Measurements from ENCODE around the gene GM2A.

GM2A gene

DNA sequence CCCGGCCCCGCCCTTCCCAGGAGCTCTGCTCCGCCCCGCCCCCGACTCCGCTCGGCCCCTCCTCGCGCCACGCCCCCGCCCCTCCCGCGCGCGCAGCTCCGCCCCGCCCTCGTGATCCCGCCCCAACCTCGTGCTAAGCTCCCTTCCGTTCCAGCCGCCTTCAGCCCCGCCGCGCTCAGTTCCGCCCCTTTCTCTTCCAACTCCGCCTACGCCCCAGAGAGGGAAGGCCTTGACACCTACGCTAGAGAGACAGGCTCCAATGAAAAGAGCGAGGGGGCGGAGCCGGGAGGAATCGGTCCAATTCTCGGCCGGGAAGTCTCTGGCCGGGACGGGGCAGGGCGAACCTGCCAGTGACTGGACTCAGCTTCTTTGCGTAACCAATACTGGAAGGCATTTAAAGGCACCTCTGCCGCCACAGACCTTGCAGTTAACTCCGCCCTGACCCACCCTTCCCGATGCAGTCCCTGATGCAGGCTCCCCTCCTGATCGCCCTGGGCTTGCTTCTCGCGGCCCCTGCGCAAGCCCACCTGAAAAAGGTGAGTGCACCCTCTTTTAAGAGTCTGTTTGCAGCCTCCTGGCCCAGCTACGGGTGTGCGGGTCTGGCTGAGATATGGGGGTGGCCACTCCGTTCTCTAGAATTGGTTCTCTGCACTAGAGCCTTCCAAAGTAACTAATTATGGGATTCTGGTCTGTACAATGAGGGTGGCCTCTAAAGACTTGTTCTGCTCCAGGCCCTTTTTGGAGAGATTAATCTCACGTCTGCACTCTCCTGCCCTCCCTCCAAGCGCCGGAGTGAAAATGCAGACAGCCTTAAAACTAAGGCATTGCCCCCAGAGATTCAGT lies at the start of gene GM2A:
Gene GM2A (plus strand): TSS at position 424 of the 843 bp plus-strand sequence. CDS start 32 bp downstream, at position 456.
- peak; percentile 98 for DNase-seq

DNA sequence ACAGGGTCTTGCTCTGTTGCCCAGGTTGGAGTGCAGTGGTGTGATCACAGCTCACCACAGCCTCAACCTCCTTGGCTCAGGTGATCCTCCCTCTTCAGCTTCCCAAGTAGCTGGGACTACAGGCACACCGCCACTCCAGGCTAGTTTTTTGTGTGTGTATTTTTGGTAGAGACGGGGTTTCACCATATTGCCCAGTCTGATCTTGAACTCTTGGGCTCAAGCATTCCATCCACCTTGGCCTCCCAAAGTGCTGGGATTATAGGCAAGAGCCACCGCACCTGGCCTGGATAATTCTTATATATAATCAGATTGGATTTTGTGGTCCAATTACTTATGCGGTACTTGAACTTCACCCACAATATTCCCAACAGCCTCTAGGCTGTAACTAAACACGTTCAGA lies 48.9 kb upstream of the GM2A start:
- no peak for DNase-seq

DNA sequence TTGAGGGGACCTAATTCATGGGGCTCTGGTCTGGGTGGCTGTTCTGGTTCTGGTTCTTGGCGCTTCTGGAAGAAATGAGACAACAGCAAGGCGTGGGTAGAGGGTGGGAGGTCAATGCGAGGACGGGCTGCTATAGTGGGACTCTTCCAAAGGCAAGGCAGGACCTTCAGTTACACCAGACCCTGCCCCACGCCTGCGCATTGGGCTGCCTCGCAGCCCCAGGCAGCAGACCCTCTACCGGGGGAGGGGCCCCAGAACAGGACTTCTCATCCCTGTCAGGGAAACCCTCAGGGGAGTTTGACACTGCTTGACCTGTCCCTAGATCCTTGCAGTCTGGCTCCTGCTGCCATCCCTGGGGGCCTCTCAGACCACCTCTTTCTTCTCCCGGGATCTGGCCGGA lies 47.6 kb upstream of the GM2A start:
- no peak for DNase-seq

DNA sequence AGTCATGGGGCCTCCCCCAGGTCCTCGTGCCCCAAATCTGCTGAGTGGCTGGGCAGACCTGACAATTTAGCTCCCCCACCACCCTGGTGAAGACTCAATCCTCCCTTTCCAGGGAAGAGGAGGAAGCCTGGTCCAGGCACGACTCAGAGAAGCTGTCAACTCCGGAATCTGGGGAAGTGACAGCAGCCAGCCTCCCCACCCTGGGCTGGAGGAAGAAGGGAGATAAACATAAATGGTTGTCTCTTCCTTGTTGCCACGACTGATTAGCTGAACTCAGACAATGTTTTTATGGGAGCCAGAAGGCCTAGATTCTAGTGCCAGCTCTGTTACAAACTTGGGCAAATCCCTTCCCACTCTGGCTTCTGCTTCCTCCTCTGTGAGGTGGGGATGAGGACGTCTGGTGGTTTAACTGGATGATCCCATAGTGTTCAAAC lies 44.5 kb upstream of the GM2A start:
- DNase-seq, result no peak

DNA sequence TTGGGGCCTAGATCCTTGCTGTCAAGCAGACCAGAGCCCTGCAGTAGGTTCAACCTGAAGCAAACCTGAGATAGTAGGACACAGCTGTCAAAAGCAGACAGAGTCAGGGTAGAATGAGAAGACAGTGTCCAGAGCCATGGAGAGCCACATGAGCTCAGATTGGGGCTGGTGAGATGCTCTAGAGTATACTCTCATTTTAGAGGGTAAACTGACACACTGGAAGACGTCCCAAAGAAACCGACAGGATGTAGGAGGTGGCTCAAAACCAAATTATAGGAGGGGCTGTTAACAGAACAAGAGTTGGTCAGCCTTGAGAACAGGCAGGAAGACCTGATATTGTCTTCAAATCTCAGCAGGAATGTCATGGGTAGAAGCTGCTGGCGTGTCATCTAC lies 40.6 kb upstream of the GM2A start:
- DNase-seq, result no peak

DNA sequence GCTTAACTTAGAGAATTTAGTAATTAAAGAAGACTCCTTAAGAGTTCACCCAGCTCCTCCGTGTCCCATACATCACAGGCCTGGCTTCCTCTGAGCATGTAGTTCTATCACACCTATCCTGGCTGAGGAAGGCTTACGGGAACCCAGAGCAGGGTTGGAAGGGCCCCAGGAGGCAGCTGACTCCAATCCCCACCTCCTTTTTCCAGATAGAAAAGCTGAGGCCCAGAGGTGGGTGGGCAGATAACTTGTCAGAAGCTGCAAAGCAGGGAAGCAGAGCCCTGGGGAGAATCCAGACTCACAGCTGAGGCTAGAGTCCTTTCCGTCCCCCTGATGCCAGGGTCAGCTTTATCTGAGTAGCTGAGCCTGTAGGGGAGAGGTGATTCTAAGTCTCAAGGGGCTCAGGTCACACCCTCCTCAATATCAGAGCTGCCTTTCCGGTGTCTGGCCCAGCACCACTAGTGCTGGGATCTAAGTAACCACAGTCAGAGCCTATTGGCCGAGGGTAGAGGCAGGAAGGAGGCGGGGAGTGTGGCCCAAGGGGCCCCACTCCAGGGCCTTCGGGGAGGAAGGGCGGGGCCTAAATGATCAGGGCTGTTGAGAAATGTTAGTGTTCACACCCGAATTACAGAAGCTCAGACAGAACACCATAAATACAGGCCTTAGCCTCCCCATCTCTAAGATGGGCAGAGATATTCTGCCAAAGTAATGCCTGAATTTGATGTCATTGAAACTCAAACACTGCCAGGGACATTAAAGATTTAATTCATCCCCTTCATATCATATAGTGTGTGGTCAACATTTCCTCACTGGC lies 39.0 kb upstream of the GM2A start:
- peak; percentile 83 for DNase-seq

DNA sequence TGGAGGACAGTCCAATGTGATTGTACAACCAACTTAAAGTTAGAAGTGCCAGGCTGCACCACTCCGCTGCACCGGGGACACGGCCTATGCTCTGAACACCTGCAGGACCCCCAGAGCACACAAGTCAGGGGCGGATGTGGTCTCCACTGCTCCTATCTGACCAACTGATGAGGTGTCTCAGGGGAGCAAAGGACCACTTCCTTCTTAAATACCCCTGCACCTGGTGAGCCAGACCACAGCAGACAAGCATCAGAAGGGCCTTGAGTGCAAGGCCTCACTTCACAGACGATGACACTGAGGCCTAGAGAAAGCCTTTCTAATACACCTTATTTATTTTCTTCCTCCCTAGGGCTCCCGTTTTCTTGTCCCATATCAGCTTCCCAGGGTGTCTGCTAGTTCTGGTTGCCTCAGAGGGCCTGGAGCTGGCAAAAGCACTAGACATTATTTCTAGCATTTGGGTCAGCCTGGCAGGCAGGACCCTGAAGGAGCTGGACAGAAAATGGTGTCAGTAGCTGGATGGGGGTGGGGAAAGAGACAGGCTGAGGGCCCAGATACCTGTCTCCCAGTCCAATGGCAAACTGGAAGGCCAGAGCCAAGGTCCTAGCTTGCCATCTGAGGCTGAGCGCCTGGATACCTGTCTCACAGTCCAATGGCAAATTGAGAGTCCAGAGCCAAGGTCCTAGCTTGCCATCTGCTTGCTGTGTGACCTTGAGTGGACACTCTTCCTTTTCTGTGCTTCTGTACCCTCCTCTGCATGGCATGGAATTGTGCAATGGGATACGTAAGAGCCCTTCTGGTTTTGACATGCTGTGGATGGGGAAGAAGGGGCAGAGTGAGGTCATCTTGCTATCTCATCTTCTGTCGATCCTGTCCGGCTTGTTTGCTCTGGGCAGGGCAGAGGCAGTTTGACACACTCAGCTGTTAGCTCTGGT lies 38.1 kb upstream of the GM2A start:
- DNase-seq, result no peak

DNA sequence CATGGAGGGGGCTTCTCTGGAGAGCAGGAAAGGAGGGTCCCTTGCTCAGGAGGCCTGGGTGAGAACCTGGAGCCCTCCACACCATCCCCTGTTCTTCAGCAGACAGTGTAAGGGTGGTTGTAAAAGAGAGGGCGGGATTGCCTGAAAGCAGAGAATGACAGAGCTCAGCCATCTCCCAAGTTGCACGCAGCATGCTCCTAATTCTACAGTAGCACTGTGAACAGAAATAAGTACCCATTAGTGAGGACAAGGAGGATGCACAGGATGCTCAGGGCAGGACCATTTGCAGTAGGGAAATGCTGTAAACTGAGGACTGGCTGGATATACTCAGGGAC lies 37.5 kb upstream of the GM2A start:
- DNase-seq, result no peak

DNA sequence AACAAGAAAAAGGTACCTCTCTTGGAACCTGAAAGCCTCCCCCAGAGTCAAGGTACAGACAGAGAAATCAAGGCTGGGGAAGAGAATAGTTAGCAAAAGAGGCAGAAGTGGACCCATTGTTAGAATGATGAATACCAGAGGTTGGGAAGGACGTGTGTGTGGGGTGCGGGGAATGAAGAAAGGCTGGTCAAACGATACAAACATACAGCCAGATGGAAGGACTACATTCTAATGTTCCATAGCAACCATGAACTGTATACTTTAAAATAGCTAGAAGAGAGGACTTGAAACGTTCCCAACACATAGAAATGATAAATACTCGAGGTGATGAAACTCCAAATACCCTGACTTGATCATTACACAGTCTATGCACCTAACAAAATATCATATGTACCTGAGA lies 36.2 kb upstream of the GM2A start:
- DNase-seq, result no peak

DNA sequence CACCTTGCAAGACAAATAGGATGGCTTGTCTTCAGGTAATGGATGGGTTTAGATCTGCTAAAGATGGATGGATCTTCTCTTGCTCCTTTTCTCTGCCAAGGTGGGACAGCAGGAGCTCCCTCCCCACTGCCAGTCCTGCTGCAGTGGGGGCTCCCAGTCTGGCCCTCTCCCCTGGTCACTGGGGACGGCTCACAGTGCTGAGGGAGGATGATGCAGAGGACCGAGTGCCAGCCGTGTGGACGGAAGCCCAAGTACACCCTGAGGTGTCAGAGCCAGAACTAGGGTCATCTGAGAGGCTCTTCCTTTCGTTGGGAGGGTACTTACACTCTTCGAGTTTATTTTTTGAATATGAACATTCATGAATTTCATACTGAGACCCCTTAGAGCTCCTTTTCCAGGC lies 34.8 kb upstream of the GM2A start:
- DNase-seq, result no peak

DNA sequence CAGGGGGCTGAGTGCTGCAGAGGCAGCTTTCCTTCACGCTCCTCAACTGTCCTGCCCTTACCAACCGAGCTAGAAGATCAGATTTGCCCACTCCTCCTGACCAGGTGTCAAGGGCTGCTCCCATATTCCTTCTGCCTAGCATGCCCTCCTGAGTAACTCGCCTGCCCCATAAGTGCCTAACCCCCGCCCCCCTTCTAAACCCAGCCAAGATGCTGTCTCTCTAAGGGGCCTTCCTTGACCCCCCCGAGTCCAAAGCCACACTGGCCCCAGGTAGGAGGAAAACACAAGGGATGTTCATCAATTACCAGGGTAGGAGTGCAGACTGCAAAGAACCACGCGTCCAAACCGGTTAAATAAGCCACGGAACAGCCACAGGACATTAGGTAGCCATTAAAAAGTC lies 33.8 kb upstream of the GM2A start:
- DNase-seq, result no peak

DNA sequence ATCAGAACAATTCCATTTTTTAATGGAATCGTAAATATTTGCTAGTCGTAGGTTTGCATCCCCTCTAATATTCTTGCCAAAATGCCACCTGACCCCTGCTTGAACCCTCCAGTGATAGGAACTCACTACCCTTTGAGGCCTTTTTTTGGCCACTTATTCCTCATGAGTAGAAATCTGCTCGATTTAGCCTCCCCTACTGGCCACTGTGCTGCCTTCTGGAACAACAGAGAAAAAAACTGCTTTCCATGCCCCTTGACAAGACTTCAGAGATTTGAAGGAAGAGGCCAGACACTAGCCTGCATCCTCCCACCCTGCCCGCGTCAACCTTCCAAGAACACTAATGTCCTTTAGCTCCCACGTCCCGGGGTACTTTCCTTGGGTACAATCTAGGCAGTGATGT lies 33.2 kb upstream of the GM2A start:
- no peak for DNase-seq

DNA sequence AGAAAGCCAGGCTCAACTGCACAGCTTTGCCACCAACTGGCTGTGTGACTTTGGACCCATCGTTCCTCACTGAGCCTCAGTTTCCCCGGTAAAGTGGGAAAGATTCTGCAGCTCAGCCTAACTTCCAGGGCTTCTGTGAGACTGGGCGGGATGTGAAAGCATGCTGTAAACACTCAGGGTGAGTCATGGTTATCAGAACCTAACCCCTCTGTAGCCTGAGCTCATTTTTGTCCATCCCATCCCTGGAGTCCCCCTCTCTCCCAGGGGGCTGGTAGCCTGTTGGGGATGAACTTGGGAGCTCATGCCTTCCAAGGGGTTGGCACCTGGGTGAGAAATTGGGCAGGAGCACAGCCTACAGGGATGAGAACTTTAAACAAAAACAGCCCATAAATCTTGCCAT lies 31.4 kb upstream of the GM2A start:
- DNase-seq, result no peak

DNA sequence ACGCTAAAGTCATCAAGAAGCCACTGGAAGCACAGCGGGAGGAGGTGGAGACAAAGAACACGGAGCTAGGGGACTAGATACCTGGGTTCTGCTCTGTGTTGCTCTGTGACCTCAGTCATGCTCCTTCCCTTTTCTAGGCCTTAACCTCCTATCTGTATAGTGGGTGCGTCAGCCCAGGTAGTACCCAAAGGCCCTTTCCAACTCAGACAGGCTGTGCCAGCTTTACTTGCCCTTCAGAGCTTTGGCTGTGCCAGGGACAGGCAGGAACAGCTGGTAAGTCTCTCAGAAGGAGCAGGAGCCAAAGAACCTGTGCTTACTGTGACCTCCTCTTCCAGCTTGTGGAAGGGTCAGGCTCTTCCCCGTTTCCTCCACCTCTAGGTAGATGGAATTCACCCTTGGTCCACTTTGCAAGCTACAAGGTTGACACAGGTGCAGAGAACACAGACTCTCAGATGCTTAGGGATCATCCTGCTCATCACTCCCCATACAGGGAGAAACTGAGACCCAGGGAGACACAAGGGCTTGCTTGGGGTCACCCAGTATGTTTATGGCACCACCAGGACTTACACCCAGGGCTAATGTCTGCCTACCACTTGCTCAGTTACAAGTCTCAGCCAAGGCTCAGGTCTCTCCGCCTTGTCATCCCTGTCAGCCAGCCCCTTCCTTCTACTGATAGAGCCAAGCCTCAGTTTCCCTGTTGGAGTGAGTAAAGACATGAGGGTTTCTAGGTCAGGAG lies 30.8 kb upstream of the GM2A start:
- DNase-seq, result no peak

DNA sequence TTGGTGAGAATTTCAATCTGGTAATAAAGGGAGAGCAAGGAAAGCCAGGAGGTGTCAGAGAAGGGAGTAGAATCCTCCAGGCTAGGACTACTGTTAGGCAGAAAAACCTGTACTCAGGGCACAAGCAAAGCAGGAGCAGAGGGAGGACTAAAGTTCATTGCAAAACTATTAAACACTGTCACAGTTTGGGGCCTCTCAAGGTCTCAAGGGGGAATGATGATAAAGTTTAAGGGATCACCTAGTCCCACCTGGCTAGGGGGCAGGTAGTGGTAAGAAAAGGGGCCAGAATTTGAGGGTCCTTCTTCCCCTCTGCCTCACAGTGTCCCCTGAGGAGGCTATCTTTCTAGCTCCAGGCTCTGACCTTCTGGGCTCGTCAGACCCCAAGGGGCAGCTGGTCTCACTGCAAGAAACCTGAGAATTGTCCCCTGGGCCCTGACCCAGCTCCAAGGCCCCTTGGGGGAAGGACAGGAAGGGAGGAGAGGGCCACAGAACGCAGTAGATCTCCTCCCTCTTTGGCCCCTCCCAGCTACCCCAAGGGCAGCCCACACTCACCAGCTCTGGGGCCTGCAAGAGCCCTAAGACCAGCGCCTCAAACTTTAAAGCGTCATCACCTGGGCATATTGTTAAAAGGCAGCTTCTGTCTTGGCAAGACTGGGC lies 30.1 kb upstream of the GM2A start:
- peak; percentile 55 for DNase-seq

DNA sequence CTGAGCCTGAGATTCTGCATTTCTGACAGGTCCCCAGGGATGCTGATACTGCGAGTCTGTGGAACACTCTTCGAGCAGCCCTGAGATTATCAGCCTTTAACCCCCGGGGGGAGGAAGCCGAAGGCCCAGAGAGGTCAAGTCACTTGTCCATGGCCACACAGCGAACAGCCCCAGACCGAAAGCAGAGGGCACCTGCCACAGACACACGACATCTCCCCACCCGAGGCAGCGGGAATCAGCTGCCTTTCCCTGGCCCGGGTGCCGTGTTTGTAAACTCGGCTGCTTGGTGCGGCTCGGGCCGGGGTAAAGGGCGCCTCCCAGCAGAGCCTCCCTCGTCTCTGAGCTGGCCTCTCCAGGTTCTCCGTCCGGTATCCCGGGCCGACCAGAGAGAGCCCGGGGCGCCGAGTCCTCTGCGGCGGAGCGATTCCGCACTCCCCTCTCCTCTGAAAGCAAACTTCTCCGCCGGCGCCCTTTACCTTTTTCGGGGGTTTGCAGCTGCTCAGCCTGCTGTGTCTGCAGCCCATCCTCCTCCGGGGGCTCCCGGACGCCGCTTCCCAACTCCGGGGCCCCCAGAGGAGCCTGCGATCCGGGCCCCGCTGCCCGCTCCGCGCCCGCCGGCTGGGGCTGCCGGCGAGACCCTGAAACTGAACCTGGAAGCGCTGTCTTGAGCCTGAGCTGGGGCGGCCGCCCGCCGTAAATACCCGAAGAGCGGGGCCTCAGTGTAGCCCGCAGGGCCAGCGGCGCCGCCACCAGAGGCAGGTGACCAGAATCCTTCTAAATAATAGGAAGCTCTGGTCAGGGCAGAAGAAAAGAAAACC lies 29.3 kb upstream of the GM2A start, which contains the start of gene CCDC69:
Gene CCDC69 (minus strand): TSS at position 646 of the 818 bp plus-strand sequence. CDS start 122 bp downstream, at position 524.
- peak; percentile 65 for DNase-seq

DNA sequence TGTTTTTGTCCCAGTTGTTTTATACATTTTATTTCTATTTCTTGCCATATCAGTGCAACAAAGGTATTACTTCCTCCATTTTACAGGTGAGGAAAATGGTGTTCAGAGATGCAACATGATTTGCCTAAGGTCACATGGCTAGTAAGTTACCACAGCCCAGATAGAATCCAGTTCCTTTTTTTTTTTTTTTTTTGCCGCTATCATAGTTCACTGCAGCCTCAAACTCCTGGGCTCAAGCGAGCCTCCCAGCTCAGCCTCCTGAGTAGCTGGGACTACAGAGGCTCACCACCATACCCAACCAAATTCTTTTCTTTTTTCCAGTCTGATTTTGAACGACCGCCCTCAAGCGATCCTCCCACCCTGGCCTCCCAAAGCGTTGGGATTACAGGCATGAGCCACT lies 28.6 kb upstream of the GM2A start:
- no peak for DNase-seq

DNA sequence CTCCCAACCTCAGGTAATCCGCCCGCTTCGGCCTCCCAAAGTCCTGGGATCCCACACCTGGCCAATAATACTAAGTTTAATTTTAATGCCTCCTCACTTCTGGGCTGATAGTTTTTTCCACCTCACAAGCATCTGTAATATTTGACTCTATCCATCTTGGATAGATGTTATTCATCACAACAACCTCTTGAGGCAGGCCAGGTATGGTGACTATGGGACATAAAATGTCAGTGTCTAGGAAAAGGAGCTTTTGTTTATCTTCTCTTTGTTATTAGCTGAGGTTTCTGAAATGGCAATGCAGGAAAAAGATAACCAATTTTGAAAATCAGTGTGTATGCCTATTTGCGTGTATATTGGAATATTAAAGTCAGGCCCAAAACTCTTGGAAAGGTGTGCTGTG lies 27.9 kb upstream of the GM2A start:
- DNase-seq, result no peak

DNA sequence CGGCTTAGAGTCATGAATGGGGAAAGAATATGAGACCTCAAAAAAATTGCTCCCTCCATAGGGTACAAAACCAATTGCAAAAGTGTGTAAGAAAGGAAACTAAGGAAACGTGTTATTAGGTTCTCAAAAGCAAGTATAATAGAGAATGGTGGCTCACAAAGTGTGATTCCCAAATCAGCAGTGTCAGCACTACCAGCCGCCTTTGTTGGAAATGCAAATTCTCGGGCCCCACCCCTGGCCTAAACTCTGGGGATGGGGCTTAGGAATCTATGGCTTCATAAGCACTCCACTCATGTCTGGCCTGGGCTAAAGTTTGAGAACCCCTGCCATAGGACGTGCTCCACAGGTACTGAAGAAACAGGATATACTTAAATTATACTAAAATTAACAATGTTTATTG lies 27.5 kb upstream of the GM2A start:
- no peak for DNase-seq

DNA sequence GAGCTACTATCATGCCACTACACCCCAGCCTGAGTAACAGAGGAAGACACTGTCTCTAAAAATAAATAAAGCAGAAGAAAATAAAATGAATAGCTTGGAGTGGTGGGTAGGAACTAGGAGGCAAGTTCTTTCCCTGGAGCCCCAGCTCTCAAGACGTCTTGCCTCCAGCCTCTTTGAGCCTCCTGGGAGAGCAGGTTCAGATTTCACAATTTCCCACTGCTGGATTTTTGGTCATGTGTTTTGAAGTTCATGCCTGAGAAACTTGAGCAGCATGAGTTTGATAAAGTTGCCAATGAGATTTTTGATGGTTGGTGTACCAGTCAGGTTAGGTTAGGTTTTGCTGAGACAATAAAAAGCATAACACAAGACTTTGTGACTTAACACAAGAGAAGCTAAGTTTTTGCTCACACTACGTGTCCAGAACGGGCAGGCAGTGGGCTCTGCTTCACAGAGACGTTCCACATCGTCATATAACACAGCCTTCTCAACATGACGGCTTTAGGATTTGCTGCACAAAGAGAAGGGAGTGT lies 25.0 kb upstream of the GM2A start:
- DNase-seq, result no peak

DNA sequence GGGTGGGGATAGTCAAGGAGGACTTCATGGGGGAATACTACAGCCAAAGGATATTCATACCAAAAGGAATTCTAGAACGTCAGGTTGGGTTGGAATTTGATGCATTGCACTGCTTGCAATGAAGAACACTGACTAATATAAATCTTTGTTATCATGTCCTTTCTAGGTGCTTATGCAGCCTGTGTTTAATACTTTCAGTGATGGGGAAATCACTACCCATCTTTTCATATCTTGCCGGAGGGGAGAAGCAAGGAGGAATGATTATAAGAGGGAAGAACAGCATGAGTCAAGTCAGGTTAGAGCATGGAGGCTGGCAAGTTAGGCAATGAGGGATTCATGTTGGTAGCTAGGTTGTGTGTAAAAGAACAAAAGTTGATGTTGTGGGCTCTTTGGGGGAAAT lies 24.0 kb upstream of the GM2A start:
- DNase-seq, result no peak

Measured in activated naive CD4-positive, alpha-beta T cell treated with Interleukin-2 at 50 U/mL for 16 hours (primary cell).